ENCODE measurements around the gene PDE8B. TPM values are rescaled to one million over a fixed set of nuclear protein-coding genes. Genes with fewer than 3 reads are reported as not detected.

Gene PDE8B
- total RNA-seq, 1 experiment from 2014 or later = 0.07 TPM

GRCh38 chr5:77300451-77300850 lies 90.0 kb downstream of the PDE8B start:
- no peak overlapping the region for H3K23ac ChIP-seq (ENCODE audit: insufficient read length, low read depth, low read length)
- H2BK5ac ChIP-seq (ENCODE audit: insufficient read length, low read length) = no peak overlapping the region
- no peak for TF ChIP-seq CTCF (conservative IDR thresholded peaks at IDR 0.05)
- no peak overlapping the region for H3K18ac ChIP-seq (ENCODE audit: insufficient read length, low read depth, low read length)
- H3K9me3 Mint-ChIP-seq = no peaks in the 10 kb centered on the region
- no peak overlapping the region for H4K91ac ChIP-seq (ENCODE audit: insufficient read length, low read depth, low read length)
- no peaks in the 10 kb centered on the region for H3K79me2 ChIP-seq (ENCODE audit: insufficient read depth, low read length)
- H3K9ac ChIP-seq (ENCODE audit: extremely low read depth, insufficient read length, low read length) = no peak overlapping the region
- H3K4me1 Mint-ChIP-seq = 0 out of 4 replicates have a peak, but pooled peaks cover 0 to 2% of the 10 kb centered on the region in 2 experiments
- H3K4me3 Mint-ChIP-seq = no peak overlapping the region
- H2BK20ac ChIP-seq (ENCODE audit: low read depth, low read length, poor library complexity, severe bottlenecking) = no peak overlapping the region
- no peak overlapping the region for H3K56ac ChIP-seq (ENCODE audit: insufficient read length, low read depth, low read length)
- no peak overlapping the region for H3K4me2 ChIP-seq (ENCODE audit: insufficient read depth, insufficient read length, low read length)
- H3K27me3 ChIP-seq (ENCODE audit: insufficient read depth, low read length) = no peaks in the 10 kb centered on the region
- peaks cover 27% of the 10 kb centered on the region for H3K27me3 Mint-ChIP-seq (ENCODE audit: low read depth)
- no peak overlapping the region for H4K5ac ChIP-seq (ENCODE audit: insufficient read length, low read depth, low read length)
- H3K27ac Mint-ChIP-seq = no peak overlapping the region
- no peak overlapping the region for H3K4ac ChIP-seq (ENCODE audit: low read depth, low read length)
- H3K36me3 Mint-ChIP-seq (ENCODE audit: insufficient read depth in 1 of 3, low read depth in 3 of 3) = no peaks in the 10 kb centered on the region
- H2AFZ ChIP-seq (ENCODE audit: low read length) = no peak overlapping the region
- H3K9me3 ChIP-seq (ENCODE audit: control insufficient read depth, low read depth, low read length) = no peaks in the 10 kb centered on the region
- no peak overlapping the region for H2AK5ac ChIP-seq (ENCODE audit: insufficient read length, low read length)
- no peaks in the 10 kb centered on the region for H3K4me1 ChIP-seq (ENCODE audit: insufficient read depth, low read length)
- no peak overlapping the region for H3T11ph ChIP-seq (ENCODE audit: low read length)
- no CpG with 5 or more reads among the region's 3 CpGs for WGBS (ENCODE audit: extremely low coverage, insufficient read length, low lambda C conversion rate)
- no peak overlapping the region for H3K27ac ChIP-seq (ENCODE audit: insufficient read length, low read depth, low read length)
- H4K8ac ChIP-seq (replicated peaks; ENCODE audit: insufficient read length, low read depth, low read length) = no peak overlapping the region
- no peak overlapping the region for H2BK120ac ChIP-seq (ENCODE audit: low read depth, low read length, poor library complexity, severe bottlenecking)
- no peak for DNase-seq
- H4K20me1 ChIP-seq (ENCODE audit: control insufficient read depth, insufficient read depth, insufficient read length) = no peaks in the 10 kb centered on the region
- no peaks in the 10 kb centered on the region for H3K23me2 ChIP-seq (ENCODE audit: insufficient read length, low read depth, low read length, poor library complexity, severe bottlenecking)
- no peak overlapping the region for H2BK15ac ChIP-seq (ENCODE audit: low read depth, low read length)
- H3K79me1 ChIP-seq (ENCODE audit: insufficient read depth, low read depth, low read length, poor library complexity, severe bottlenecking) = no peaks in the 10 kb centered on the region
- no peak overlapping the region for H2BK12ac ChIP-seq (ENCODE audit: insufficient read length, low read depth, low read length)
- H3K14ac ChIP-seq (ENCODE audit: insufficient read depth, low read length) = no peak overlapping the region
